BJ (cell line): ENCODE measurements around the gene ANKRA2. TPM values are rescaled to one million over a fixed set of nuclear protein-coding genes. Genes with fewer than 3 reads are reported as not detected.

Source experiments
- CTCF ChIA-PET: fragments of 350-600 bp; formaldehyde crosslinking; extraction: SDS; loops from one replicate; lab custom pipeline; 2021; ENCODE audit warnings: antibody characterized with exemption, inconsistent platforms; lab: Yijun Ruan, JAX
- POLR2A ChIA-PET: fragments of 300-600 bp; sonication (Branson Sonifier 250); formaldehyde crosslinking; extraction: SDS; loops from one replicate; lab custom pipeline; 2021; ENCODE audit warnings: antibody characterized with exemption; lab: Charles Lee
- DNase-seq: peaks from one replicate; pipeline ENCODE4 v3.0.0-alpha.2; 2011; ENCODE audit warnings: low read depth
- H3K27me3 ChIP-seq: 2 replicates; pipeline ENCODE4 v1.6.0; 2011; ENCODE audit warnings: low read length; ENCODE audit not compliant: control insufficient read depth, insufficient read depth
- H3K36me3 ChIP-seq: 2 replicates; pipeline ENCODE4 v1.5.1; 2011; ENCODE audit warnings: low read length; ENCODE audit not compliant: control insufficient read depth, insufficient read depth
- H3K4me3 ChIP-seq: 2 replicates; pipeline ENCODE4 v1.5.1; 2011; ENCODE audit warnings: low read depth, mild to moderate bottlenecking, control low read depth, low read length
- polyA plus RNA-seq: library from polyadenylated mRNA; depleted of rRNA; stranded (reverse); fragments of >200 nt; gene quantifications from 2 replicates; pipeline ENCODE4 v1.2.3, GENCODE V29; 2011
- TF ChIP-seq, protein P1 (sequence below): IDR thresholded peaks from 2 replicates; pipeline ENCODE4 v1.5.1; 2011; ENCODE audit warnings: low read depth, mild to moderate bottlenecking, control low read depth, inconsistent platforms, low read length, moderate library complexity; ENCODE audit not compliant: insufficient read depth

The ANKRA2 gene
- polyA plus RNA-seq, 1 experiment, result 14.8 TPM

DNA sequence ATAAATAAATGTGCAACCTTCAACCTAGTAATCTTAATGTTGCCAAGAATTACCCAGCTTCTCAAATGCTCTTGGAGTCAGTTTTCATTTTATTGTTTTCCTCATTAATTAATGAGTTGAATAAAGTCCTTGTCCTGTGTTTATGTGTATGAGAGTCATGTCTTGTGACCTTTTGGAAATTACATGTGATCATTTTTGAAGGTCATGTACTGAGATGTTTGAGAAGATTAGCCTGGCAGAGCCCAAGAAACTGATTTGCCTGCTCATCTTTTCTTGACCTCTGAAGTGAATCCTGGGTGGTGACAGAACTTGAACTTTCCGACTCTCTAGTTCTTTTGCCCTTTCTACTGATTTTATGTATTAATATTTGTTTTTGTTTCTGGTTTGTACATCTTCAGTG lies 15.4 kb downstream of the ANKRA2 start:
- Histone ChIP-seq H3K36me3 (peaks cover 3% of the 10 kb centered on the region), H3K4me3 (no peak overlapping the region), H3K27me3 (no peaks in the 10 kb centered on the region)
- ChIA-PET CTCF (no interaction called here), POLR2A (no interaction called here)
- no peak for DNase-seq
- TF ChIP-seq, protein P1, sequence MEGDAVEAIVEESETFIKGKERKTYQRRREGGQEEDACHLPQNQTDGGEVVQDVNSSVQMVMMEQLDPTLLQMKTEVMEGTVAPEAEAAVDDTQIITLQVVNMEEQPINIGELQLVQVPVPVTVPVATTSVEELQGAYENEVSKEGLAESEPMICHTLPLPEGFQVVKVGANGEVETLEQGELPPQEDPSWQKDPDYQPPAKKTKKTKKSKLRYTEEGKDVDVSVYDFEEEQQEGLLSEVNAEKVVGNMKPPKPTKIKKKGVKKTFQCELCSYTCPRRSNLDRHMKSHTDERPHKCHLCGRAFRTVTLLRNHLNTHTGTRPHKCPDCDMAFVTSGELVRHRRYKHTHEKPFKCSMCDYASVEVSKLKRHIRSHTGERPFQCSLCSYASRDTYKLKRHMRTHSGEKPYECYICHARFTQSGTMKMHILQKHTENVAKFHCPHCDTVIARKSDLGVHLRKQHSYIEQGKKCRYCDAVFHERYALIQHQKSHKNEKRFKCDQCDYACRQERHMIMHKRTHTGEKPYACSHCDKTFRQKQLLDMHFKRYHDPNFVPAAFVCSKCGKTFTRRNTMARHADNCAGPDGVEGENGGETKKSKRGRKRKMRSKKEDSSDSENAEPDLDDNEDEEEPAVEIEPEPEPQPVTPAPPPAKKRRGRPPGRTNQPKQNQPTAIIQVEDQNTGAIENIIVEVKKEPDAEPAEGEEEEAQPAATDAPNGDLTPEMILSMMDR, result no peak

DNA sequence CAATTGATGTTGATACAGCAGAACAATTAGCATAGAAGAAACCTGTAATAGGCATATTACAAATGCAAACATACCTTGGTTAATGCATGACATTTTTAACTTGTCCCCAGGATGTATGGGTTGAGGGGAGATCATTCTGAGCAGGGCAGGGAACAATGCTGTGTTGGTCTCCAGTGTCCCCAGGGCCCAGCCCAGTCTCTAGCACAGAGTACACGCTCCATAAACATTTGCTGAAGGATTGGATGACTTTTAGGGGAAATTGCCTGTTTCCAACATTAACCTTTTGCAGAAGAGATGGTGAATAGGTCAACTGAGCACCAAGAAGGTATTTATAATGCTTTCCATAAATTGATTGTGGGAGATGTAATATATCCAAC lies 20.0 kb downstream of the ANKRA2 start:
- TF ChIP-seq, protein P1, result no peak
- H3K27me3 ChIP-seq, result no peaks in the 10 kb centered on the region
- ChIA-PET CTCF (interaction anchor here (0.6 kb wide), 1 partner anchor 9 kb away, joined by 3 read pairs; no protein-coding TSS in a partner anchor), POLR2A (no interaction called here)
- no peak for DNase-seq
- H3K4me3 ChIP-seq, result no peak overlapping the region
- H3K36me3 ChIP-seq, result no peaks in the 10 kb centered on the region

- POLR2A ChIA-PET, result no interaction called here
- CTCF ChIA-PET, result interaction anchor here (1.2 to 1.7 kb wide), 2 partner anchors 14 to 25 kb away, joined by 3 to 9 read pairs; no protein-coding TSS in a partner anchor
- no peaks in the 10 kb centered on the region for H3K27me3 ChIP-seq
Measured at GRCh38 chr5:73544429-73545402, 20.7 kb downstream of the ANKRA2 start.

GRCh38 chr5:73542020-73542419 lies 23.4 kb downstream of the ANKRA2 start:
- TF ChIP-seq, protein P1, result no peak
- H3K4me3 ChIP-seq, result no peak overlapping the region
- ChIA-PET CTCF (interaction anchor here (0.6 to 1.0 kb wide), 3 partner anchors 21 to 300 kb away, joined by 3 to 4 read pairs (median 3); no protein-coding TSS in a partner anchor), POLR2A (no interaction called here)
- no peaks in the 10 kb centered on the region for H3K36me3 ChIP-seq
- no peak for DNase-seq
- H3K27me3 ChIP-seq, result no peaks in the 10 kb centered on the region

More at GRCh38 chr5:73544429-73545402, 20.7 kb downstream of the ANKRA2 start:
- TF ChIP-seq, protein P1, result no peak
- Histone ChIP-seq H3K36me3 (no peaks in the 10 kb centered on the region), H3K4me3 (no peak overlapping the region)
- DNase-seq, result no peak

DNA sequence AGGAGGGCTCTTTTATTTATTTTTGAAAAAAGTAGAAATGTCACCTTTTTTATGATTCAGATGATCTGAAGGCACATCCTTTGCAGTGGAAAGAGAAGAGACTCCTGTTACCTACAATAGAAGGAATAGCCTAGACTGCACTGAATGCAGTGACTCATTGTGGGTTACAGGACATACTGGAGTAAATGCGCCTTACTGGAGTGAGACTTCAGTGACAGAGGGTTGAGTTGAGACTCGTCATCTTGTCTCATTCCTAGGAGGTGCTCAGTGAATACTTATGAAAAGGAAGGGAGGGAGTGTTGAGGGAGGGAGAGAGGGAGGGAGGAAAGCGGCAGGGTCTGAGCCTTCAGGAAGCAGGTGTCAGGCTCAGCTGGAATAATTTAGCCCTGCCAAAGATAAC lies 25.2 kb downstream of the ANKRA2 start:
- no peak for DNase-seq
- H3K36me3 ChIP-seq, result no peaks in the 10 kb centered on the region
- no peak overlapping the region for H3K4me3 ChIP-seq
- TF ChIP-seq, protein P1, result no peak
- CTCF ChIA-PET, result interaction anchor here (8.1 kb wide), 1 partner anchor 21 kb away, joined by 154 read pairs; no protein-coding TSS in a partner anchor
- H3K27me3 ChIP-seq, result no peaks in the 10 kb centered on the region
- POLR2A ChIA-PET, result no interaction called here
